GM19023 (cell line): ENCODE measurements around the gene UGT1A4.
"Not testable (repeated sequence)": the region's sequence is repeated elsewhere in the genome, so short reads cannot be mapped to it uniquely, and the experiment has no call there.

Source experiments
- ATAC-seq: cut with Tn5 transposase; IDR thresholded peaks from one replicate; pipeline ENCODE4 v1.9.1; 2021; ENCODE audit warnings: mild to moderate bottlenecking, moderate library complexity; ENCODE audit not compliant: unreplicated experiment

UGT1A4 gene

DNA sequence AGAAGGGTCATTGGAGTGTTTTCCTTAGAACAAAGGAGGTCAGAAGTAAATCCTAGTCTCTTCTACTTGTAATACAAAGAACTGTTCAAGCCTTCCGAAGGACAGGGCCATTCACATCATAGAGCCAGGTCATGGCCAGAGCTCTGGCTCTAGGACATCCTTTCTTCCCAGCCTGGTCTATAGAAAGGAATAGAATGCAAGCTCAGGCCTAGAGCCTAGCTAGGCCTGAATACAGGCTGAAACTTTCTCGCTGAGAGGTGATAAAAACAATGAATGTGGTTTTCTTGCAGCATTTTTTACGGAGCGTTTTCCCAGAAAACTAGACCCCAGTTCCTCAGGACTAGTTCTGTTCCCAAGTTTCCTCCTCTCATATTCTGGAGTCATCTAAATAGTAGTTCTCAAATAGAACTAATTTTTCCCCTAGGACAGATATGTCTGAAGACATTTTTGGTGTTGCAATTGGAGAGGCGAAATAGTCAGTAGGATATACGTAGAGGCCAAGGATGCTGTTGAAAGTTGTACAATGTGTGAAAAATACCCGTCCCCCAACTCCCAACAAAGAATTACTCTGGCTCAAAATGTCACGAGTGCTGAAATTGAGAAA is 19.0 kb upstream of the UGT1A4 start:
- ATAC-seq: no peak

DNA sequence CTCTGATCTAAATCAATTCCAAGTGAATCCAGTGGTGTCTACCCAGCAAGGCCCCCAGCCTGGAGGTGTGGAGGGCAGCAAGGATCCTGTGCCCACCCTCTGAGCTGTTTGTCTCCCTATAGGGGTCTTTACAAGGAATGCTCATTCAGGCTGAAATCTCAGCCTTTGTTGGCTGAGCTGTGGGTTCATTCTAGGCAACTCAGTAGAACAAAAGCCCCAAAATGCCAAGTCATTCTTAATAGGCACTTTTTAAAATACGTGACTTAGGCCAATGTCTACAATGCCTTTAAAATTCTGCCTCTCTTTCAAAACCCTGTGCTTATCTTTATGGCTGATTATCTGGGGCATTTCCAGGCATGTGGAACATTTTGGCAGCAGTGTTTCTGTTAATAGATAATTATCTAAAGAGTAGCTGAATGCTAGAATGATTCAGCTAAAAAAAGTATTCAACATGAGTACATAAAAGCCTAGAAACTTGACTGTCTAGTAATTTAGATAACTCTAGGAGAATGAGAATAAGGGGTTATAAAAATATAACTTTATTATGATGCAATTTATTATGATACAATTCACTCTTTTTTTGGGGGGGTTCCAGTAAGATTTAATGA is 18.4 kb upstream of the UGT1A4 start:
- no peak for ATAC-seq

GRCh38 chr2:233700842-233701241 is 17.7 kb upstream of the UGT1A4 start:
- ATAC-seq: not testable (repeated sequence)

GRCh38 chr2:233702238-233702637 is 16.3 kb upstream of the UGT1A4 start:
- ATAC-seq: no peak

DNA sequence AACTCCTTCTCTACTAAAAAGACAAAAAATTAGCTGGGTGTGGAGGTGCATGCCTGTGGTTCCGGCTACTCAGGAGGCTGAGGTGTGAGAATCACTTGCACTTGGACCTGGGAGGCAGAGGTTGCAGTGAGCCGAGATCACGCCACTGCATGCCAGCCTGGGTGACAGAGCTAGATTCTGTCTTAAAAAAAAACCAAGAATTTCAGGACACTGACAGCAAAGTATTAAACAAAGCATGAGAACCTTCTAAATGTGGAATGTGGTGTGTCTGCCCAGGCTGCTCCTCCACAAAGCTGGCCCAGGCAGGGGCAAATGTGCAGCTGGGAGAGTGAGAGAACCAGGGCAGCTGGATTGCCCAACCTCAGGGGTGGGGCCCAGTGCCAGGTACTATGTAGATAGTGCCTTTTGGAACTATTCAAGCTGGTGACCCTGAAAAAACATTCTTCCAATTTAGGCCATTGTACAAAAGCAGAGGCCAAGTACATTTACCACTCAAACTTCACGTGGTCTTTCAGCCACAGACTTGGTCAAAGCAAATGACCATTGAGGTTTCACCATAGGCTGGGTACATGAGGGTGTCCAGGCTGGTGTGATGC is 12.5 kb upstream of the UGT1A4 start:
- no peak for ATAC-seq

DNA sequence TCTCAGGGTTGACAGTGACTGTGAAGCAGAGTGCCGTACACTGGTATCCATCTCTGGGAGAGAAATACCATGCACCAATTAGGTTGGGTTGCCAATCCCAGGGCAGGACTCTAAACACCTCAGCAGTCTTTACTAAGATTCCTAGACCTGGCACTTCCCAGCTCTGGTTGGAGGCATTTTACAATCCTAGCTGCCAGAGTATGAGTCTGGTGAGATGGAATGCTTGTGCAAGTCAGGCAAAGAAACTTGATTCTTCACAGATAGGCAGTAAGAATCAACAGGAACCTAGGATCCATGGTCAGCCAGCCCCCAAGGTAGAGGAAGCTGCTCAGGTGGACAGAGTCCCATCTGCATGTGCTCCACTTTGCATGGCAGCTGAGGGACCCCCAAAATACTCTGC is 11.8 kb upstream of the UGT1A4 start:
- no peak for ATAC-seq

DNA sequence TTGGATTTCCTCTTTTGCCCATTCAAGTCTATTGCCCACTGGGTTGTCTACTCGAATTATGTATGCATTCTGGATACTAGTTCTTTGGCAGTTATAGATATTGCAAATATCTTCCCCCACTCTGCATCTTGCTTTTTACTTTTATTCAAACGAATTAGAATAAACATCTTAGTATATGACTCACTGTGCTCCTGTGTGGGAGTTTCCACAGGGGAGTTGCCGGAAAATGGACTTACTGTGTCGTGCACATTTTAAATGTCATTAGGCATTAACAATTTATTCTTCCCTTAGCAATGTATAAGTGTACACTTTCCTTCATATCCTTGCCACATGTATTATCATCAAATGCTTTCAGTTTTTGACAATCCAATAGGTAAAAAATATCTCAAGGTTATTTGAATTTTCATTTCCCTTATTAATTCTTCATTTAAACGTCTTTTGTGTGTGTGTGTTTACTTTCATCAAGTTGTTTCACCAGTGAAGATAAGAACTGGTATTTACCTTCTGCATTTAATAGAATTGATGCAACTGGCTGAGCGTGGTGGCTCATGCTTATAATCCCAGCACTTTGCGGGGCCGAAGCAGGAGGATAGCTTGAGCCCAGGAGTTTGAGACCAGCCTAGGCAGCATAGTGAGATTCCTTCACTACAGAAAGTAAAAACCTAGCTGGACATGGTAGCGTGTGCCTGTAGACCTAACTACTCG is 10.4 kb upstream of the UGT1A4 start:
- no peak for ATAC-seq

DNA sequence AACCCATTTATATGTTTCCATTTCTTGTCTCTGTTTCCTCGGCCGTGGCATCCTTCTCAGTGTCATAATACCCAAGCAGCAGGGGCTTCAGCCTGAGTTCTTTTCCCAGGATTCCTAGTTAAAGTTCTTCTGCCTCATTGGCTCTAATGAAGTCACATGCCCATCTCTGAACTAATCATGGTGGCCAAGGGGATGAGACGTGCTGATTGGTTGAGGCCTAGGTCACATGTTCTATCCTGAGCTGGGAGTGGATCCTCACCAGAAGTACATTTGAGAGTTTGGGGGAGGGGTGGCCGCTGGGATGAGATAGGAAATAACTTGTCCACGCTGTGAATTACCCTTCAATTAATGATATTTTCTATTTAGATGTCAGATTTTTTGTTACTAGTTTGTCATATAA is 9.6 kb upstream of the UGT1A4 start:
- ATAC-seq: no peak

DNA sequence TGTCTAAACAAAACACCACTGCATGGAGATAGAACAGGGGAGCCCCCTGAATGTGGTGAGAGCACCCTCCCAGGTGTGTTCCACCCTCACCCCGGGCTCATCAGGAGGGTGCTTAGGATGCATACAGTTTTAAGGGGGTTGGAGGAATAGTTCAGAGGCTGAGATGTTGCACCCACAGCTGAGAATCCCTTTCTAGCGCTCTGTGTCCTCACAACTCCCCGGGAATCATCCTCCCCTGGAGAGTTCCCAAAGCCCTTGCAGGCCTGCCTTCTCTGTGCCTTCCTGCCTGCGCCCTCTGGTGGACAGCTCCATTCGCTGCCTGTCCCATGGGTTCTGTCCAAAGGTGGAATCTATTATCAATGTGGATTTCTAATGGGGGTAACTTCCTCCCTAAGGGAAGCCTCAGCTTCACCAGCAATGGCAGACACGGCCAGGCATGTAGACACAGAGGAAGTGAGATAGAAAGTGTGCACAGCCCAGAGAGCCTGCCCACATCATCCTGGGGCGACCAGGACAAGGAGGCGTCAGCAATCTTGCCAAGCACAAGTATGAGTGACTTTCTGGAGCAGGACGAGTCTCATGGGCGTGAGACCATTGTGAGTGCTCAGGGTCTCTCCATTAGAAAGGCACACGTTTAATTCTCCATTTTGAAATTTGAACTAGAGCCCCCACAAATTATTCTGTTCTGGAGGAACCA is 7.1 kb upstream of the UGT1A4 start:
- no peak for ATAC-seq

DNA sequence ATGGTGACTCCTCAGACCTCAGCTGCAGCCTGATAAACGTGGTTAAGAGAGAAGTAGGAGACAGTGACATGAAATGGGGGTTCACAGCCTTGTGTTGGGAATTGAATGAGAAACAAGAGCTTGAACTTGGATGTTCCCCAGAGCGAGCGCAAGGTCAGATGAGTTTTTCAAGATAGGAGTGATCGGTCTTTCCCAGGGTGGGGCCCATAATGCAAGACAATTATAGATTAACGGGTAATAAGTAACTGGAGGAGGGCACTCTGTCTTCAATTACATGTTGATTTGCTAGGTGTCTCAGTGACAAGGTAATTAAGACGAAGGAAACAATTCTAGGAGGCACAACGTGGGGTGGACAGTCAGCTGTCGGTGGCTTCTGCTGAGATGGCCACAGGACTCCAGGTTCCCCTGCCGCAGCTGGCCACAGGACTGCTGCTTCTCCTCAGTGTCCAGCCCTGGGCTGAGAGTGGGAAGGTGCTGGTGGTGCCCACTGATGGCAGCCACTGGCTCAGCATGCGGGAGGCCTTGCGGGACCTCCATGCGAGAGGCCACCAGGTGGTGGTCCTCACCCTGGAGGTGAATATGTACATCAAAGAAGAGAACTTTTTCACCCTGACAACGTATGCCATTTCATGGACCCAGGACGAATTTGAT is 5.8 kb upstream of the UGT1A4 start, which contains the start of gene UGT1A5:
Gene UGT1A5 (plus strand): TSS at position 297 of the 651 bp plus-strand sequence. CDS start 85 bp downstream, at position 382.
- ATAC-seq: no peak

- no peak for ATAC-seq
Measured at GRCh38 chr2:233713262-233713615, 5.3 kb upstream of the UGT1A4 start.

DNA sequence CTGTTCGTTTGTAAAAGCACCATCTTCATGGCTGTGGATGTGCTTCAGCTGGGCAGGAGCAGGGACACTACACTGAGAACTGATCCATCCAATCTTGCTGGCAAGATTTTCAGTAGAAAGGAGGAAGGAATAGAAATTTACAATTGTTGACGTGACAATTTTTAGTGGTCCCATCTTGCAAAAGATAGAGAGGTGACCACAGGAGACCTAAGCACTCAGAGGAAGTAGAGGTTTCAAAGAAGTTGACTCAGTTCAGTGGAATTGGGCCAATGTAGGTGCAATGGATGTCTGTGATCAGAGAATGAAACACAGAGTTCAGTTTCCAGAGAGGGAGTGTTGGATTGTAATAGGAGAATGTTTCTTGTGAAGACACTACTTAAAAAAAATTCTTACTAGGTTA is 4.4 kb upstream of the UGT1A4 start:
- ATAC-seq: no peak

DNA sequence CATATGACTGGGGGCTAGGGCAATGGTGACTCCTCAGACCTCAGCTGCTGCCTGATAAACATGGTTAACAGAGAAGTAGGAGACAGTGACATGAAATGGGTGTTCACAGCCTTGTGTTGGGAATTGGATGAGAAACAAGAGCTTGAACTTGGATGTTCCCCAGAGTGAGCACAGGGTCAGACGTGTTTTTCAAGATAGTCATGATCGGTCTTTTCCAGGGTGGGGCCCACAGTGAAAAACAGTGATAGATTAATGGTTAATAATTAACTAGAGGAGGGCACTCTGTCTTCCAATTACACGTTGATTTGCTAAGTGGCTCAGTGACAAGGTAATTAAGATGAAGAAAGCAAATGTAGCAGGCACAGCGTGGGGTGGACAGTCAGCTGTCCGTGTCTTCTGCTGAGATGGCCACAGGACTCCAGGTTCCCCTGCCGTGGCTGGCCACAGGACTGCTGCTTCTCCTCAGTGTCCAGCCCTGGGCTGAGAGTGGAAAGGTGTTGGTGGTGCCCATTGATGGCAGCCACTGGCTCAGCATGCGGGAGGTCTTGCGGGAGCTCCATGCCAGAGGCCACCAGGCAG is 10.3 kb downstream of the UGT1A4 start, which contains the start of gene UGT1A3:
Gene UGT1A3 (plus strand): TSS at position 320 of the 579 bp plus-strand sequence. CDS start 85 bp downstream, at position 405.
- ATAC-seq: no peak

GRCh38 chr2:233736868-233737653 is 18.5 kb downstream of the UGT1A4 start:
- ATAC-seq: not testable (repeated sequence)

DNA sequence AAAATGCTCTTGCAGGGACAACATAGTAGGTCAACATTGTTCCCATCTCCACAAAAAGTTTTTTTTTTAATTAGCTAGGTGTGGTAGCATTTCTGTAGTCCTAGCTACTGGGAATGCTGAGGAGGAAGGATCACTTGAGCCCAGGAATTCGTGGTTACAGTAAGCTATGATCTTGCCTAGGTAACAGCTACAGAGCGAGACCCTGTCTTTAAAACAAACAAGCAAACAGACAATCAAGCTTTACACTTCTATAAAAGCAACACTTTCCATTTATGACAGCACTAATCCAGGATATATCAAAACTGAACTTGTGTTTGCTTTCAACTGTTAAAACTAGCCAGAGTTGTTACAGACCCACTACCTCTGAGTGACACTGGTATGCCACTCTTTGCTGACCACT is 22.3 kb downstream of the UGT1A4 start:
- no peak for ATAC-seq

- no peak for ATAC-seq
Measured at GRCh38 chr2:233743464-233744259, 25.1 kb downstream of the UGT1A4 start.

- ATAC-seq: no peak
Measured at GRCh38 chr2:233745073-233745755, 26.7 kb downstream of the UGT1A4 start.

- not testable (repeated sequence) for ATAC-seq
Measured at GRCh38 chr2:233745838-233746237, 27.3 kb downstream of the UGT1A4 start.
